Right lobe of liver (tissue), 6 donors: ENCODE data around the gene MBNL3. TPM values are rescaled to one million over a fixed set of nuclear protein-coding genes. Genes with fewer than 3 reads are reported as not detected.

Experiments used
- ATAC-seq, 4 donors: fragments of 200-7000 bp; cut with Tn5 transposase; one replicate each; pipeline ENCODE4 v1.9.1; 2020; ENCODE audit warnings: mild to moderate bottlenecking in 4 of 4, moderate library complexity in 4 of 4
- DNase-seq, 3 donors: peaks; one replicate each; pipeline ENCODE4 v3.0.0-alpha.2; 2020
- H3K27ac ChIP-seq, 3 donors: fragments of 200-600 bp; one replicate each; pipeline ENCODE4 v1.8.0; 2022
- H3K27me3 ChIP-seq, 2 donors: fragments of 200-600 bp; one replicate each; pipeline ENCODE4 v1.8.0; 2022
- H3K36me3 ChIP-seq, 4 donors: fragments of 200-600 bp; sonication (generic) in 1 of 4; one replicate each; pipeline versions ENCODE4 v1.5.1 to v1.8.0; 2017 to 2022; ENCODE audit warnings: control low read depth in 1 of 4
- H3K4me1 ChIP-seq, 4 donors: fragments of 200-600 bp; sonication (generic) in 1 of 4; one replicate each; pipeline versions ENCODE4 v1.5.1 to v1.8.0; 2017 to 2022; ENCODE audit warnings: control low read depth in 1 of 4
- H3K4me3 ChIP-seq, 3 donors: fragments of 200-600 bp; one replicate each; pipeline ENCODE4 v1.8.0; 2022
- H3K9me3 ChIP-seq, 4 donors: fragments of 200-600 bp; sonication (generic) in 1 of 4; one replicate each; pipeline versions ENCODE4 v1.5.1 to v1.8.0; 2017 to 2022; ENCODE audit warnings: control low read depth in 1 of 4
- CTCF ChIP-seq, 4 donors: fragments of 200-600 bp in 3 of 4; fragments of 450-650 bp in 1 of 4; IDR thresholded peaks; one replicate each; pipeline versions ENCODE4 v1.5.1 to v1.8.0; 2016 to 2022; ENCODE audit warnings: antibody characterized with exemption in 4 of 4, mild to moderate bottlenecking in 2 of 4
- POLR2A ChIP-seq: fragments of 450-650 bp; IDR thresholded peaks from one replicate; pipeline ENCODE4 v1.6.1; 2017; ENCODE audit warnings: antibody characterized with exemption, mild to moderate bottlenecking
- WGBS: methylation state at CpG from one replicate; pipeline ENCODE4 v1.1.6; 2018; ENCODE audit warnings: low coverage, low lambda C conversion rate; ENCODE audit not compliant: insufficient coverage; ENCODE audit errors: missing lambda C conversion rate; 5-methylcytosine and 5-hydroxymethylcytosine counted together
- intact Hi-C, 2 donors: fragments of 100-400 bp; cut with DNase I; formaldehyde crosslinking; loops; one replicate each; pipeline versions ENCODE4 v1.11.2 to v1.14.1; 2022
- total RNA-seq, 6 experiments: library from RNA; depleted of rRNA in 2 of 6; stranded (reverse); fragments of >200 nt in 2 of 6; fragmentation: NEBNext Ultra II Directional in 3 of 6; extraction: Animal tissue kit (Norgen Biotek cat#: 25700) in 3 of 6; gene quantifications; one replicate each; pipeline versions ENCODE4 v1.1.0 to v1.2.4, GENCODE V29; 2016 to 2023
- donor health status: DM: no; HTN: yes; CAD: no.
- donor health status: DM: no; HTN: no; CAD: no.
- donor health status: DM: no; HTN: no; CAD: no.
- donor health status: DM: no; HTN: yes; CAD: no.
- donor health status: DM: no; HTN: yes; CAD: no.

The MBNL3 gene
- total RNA-seq, 6 experiments from 2014 or later: 53.3 to 164 (median 84.6) TPM

GRCh38 chrX:132407691-132408090, 81.1 kb downstream of the MBNL3 start:
- no peak for ATAC-seq
- H3K27ac ChIP-seq: no peak overlapping the region
- H3K4me3 ChIP-seq: no peak overlapping the region
- intact Hi-C loops: no loop called here
- 44% methylated on average over 1 of the region's 1 CpG for WGBS
- H3K27me3 ChIP-seq: no peaks in the 10 kb centered on the region
- peaks cover 0 to 8% (median 0%) of the 10 kb centered on the region in 4 donors for H3K36me3 ChIP-seq
- no peaks in the 10 kb centered on the region for H3K9me3 ChIP-seq
- DNase-seq: no peak
- H3K4me1 ChIP-seq: no peaks in the 10 kb centered on the region
- TF ChIP-seq CTCF (IDR thresholded peaks at IDR 0.05) (no peak), POLR2A (no peak)

GRCh38 chrX:132406106-132406505, 82.7 kb downstream of the MBNL3 start:
- ATAC-seq: no peak
- no peaks in the 10 kb centered on the region for H3K27me3 ChIP-seq
- TF ChIP-seq POLR2A (no peak), CTCF (IDR thresholded peaks at IDR 0.05) (no peak)
- no peak overlapping the region for H3K4me3 ChIP-seq
- peaks cover 0 to 8% (median 0%) of the 10 kb centered on the region in 4 donors for H3K36me3 ChIP-seq
- WGBS: 84% methylated on average over 9 of the region's 9 CpGs
- DNase-seq: no peak
- intact Hi-C loops: no loop called here
- H3K27ac ChIP-seq: no peak overlapping the region
- no peaks in the 10 kb centered on the region for H3K9me3 ChIP-seq
- H3K4me1 ChIP-seq: no peaks in the 10 kb centered on the region

- Histone ChIP-seq H3K36me3 (peaks cover 0 to 8% (median 0%) of the 10 kb centered on the region in 4 donors), H3K9me3 (no peaks in the 10 kb centered on the region), H3K4me1 (no peaks in the 10 kb centered on the region), H3K4me3 (no peak overlapping the region), H3K27ac (no peak overlapping the region), H3K27me3 (no peaks in the 10 kb centered on the region)
- TF ChIP-seq CTCF (IDR thresholded peaks at IDR 0.05): no peak
- no peak for TF ChIP-seq POLR2A
- intact Hi-C loops: no loop called here
- no peak for DNase-seq
- 58% methylated on average over 5 of the region's 5 CpGs for WGBS
- ATAC-seq: no peak
Observed at GRCh38 chrX:132404266-132404665, 84.6 kb downstream of the MBNL3 start.

- H3K4me3 ChIP-seq: no peak overlapping the region
- ATAC-seq (peak; percentile 81 to 96 (median 86)), DNase-seq (no peak)
- no peaks in the 10 kb centered on the region for H3K27me3 ChIP-seq
- intact Hi-C loops: no loop called here
- peaks cover 0 to 8% (median 0%) of the 10 kb centered on the region in 4 donors for H3K36me3 ChIP-seq
- no peak overlapping the region for H3K27ac ChIP-seq
- 36% methylated on average over 1 of the region's 1 CpG for WGBS
- no peaks in the 10 kb centered on the region for H3K9me3 ChIP-seq
- TF ChIP-seq CTCF (IDR thresholded peaks at IDR 0.05): no peak
- no peak for TF ChIP-seq POLR2A
- no peaks in the 10 kb centered on the region for H3K4me1 ChIP-seq
Observed at GRCh38 chrX:132401935-132402334, 86.9 kb downstream of the MBNL3 start.

GRCh38 chrX:132400706-132401105, 88.1 kb downstream of the MBNL3 start:
- peaks cover 0 to 8% (median 0%) of the 10 kb centered on the region in 4 donors for H3K36me3 ChIP-seq
- H3K27me3 ChIP-seq: no peaks in the 10 kb centered on the region
- H3K9me3 ChIP-seq: no peaks in the 10 kb centered on the region
- intact Hi-C loops: no loop called here
- no peak for ATAC-seq
- no peak for DNase-seq
- no peak overlapping the region for H3K4me3 ChIP-seq
- WGBS: 60% methylated on average over 1 of the region's 1 CpG
- TF ChIP-seq POLR2A (no peak), CTCF (IDR thresholded peaks at IDR 0.05) (no peak)
- H3K4me1 ChIP-seq: no peaks in the 10 kb centered on the region
- H3K27ac ChIP-seq: no peak overlapping the region
